KG1 (cell line): ENCODE results near the gene NRXN3.

Experiments
- DNase-seq: peaks from one replicate; lab custom pipeline; 2025; lab: John Stamatoyannopoulos, UW

Gene NRXN3

DNA sequence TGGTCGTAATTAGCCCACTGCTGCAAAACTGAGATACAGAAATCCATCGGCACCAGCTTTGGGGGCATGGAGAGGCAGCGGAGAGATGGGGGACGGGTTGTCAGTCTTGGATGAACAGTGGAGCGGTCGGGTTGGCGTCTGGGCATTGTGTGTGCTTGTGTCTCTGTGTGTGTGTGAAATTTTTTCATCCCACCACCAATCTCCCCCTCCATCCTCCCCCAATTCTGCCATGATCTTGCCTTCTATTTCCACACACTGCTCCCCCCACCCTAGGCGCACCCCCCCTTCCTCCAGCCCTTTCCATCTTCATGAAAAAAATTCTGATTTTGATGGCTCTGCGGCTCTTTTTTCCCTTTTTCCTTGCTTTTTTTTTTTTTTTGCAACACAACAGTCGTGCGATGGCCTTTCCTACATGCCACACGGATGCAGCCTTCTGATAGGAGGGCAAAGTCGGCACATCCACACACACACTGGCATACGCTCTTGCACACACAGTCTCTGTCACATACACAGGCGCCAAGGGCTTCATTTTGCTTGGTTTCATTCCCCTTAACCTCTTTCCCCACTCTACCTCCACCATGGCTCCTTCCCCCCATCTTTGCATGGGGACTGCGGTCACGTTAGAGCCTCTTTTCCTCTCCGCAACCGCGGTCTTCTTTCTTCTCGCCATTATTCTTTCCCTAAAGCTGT, 3.3 kb downstream of the NRXN3 start:
- DNase-seq, result no peak

DNA sequence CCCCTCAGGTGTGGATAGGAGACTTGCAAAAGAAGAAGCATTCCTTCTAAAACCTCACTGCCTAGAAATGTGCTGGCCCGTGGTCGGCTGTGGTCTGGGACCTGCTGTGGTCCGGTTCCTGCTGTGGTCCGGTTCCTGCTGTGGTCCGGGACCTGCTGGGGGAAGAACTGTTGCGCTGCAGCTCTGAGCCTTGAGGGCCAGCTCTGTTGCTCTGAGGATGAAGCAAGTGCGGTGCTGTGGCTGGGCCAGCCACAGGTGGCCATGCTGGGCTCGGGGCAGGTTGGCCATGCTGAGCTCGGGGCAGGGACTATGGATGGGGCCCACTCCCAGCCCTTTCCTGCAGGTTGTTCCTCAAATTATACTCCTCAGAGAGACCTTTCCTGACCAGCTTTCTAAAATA, 5.2 kb downstream of the NRXN3 start:
- no peak for DNase-seq

DNA sequence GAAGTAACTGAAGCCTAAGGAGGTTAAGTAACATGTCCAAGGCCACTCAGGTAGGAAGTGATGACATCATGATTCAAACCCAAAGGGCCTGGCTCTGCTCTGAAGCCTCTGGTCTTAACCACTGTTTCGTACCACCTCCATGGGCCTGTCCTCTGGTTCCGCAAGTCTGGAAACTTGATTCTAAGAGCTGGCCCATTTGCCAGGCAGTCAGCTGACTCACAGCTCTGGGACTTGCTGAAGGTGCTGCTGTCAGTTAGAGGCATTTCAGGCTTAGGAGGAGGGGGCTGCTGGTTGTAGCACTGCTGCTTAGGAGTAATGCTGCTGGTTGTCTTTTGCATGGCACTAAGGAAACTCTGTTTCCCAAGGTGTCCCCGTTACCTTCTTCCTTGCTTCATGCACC, 7.9 kb downstream of the NRXN3 start:
- no peak for DNase-seq

DNA sequence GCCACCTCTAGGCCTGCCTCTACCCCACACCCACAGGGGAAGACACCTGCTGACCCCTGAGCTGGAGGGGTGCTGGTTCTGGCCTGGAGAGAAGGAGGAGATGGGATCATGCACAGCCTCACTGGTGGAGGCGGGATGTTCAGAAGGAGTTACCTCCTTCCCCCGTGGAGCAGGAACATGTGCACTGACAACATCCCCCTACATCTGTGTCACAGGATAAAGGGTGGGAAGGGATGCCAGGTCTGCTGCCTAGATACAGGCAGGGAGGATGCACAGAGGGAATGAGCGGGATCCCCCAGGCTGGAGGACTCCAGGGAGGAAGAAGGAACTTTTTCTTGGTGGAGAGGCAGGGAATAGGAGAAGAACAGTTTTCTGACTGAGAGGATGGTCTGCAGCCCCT, 8.8 kb downstream of the NRXN3 start:
- DNase-seq, result no peak

DNA sequence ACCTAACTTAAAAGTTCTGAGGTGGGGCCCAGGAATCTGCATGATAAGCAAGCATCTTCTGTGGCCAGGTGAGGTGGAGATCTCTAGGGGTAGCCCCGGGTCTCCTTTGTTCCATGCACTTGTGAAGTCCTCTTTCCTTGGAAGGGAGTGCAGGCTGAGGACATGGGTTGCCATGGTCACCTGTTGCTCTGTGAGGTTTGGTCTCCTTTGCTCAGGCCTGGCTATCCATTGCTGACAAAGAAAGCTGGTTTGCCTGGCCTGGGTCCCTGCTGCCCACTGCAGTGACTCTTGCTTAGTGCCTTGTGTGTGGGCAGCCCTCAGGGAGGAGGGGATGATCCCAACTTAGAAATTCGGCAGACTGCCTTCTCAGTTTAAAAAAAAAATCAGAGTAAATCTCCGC, 11.1 kb downstream of the NRXN3 start:
- DNase-seq, result no peak

DNA sequence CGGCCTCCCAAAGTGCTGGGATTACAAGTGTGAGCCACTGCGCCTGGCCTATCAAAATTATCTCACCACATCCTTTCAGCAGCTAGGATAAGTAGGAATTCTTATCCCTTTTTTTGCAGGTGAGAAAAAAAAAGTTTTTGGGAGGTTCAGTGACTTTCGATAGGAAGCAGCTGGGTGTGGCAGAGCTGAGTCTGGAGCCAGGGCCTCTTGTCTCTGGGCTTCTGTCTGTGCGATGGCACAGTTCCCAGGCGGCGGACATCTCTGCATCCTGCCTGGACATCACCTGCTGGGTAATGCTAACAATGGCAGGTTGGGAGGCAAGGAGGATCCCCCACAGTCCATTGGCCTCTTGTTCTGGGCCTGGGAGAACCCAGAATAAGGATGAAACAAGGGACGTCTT, 12.5 kb downstream of the NRXN3 start:
- no peak for DNase-seq

DNA sequence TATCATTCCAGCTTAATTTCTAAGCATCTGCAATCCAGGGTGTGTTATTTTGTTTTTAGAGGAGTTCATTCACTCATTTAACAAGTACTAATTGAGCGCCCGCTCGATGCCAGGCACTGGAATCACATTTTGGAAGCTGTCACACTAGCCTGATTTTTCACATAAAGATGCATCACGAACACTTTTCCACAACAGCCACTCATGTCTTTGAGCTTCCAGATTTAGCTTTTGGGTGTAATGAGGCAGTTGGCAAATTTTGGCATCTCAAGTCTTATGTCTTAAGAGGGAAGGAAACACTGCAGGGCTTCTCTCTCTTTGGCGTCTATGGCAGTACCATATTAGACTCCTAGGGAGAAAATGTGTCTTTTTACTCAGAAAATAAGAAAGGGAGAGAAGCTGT, 14.0 kb downstream of the NRXN3 start:
- DNase-seq, result no peak

DNA sequence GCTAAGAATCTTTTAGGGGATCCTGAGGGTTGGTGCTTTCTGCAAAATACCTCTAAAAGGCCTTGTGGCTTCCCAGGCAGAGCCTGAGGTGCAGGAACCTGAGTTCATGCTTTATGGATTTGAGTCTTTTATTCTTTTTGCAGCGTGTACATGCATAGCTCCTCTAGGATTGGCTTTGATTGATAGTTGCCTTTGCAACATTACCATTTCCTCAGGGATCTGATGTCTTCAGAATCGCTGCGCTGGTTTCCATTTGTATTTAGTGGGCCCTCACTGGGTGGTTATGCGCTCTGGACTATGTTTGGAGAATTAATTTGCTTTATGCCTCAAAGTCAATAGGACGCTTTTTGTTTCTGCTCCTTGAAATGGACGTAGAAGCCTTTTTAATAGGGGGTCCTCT, 16.1 kb downstream of the NRXN3 start:
- DNase-seq, result no peak

DNA sequence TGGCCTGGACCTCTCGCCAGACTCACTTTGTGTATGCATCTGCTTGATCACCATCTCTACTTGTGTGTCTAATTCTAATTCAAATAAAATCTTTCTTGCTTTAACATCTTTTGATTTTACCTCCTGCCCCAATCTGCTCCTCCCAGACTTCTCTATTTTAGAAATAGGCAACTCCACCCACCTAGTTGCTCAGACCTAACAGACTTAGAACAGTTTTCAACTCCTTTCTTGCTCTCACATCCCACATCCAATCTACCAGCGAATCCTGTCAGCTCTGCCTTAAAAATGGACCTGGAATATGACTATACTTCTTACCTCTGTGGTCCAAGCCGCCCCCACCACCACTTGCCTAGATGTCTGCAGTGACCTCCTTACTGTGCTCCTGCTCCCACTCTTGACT, 18.7 kb downstream of the NRXN3 start:
- no peak for DNase-seq

DNA sequence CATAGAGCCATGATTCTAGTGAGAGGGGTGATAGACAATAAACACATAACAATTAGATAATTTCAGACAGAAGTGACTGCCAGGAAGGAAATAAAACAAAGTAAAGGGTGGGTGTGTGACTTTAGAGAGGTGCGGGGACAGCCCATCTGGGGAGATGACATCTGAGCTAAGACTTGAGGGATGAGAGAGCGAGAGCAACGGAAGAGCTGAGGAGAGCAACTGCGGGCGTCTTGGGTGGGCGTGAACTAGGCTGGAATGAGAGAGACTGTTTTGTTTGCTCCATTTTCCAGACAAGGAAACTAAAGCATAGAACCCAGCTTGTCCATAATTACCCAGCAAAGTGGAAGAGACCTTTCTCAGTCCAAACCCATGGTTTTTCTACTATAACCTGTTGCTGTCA, 25.3 kb downstream of the NRXN3 start:
- no peak for DNase-seq

DNA sequence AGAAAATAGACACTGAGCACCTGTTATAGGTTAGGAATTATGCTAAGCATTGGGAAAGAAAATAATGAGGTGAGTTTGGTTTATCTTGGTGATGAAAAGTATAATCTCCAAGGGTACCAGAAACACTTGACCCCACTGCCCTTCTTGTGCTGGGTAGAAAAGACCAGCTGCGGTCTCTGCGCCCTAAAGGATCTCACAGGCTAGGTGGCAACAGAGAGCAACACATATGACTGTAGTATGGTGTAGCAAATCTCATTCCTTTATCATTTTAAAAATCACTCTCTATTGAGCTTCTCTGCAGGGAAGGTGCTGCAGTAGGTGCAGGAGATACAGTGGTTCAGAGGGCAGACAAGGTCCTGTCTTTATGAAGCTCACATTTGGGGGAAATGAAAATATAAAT, 26.1 kb downstream of the NRXN3 start:
- DNase-seq, result no peak

DNA sequence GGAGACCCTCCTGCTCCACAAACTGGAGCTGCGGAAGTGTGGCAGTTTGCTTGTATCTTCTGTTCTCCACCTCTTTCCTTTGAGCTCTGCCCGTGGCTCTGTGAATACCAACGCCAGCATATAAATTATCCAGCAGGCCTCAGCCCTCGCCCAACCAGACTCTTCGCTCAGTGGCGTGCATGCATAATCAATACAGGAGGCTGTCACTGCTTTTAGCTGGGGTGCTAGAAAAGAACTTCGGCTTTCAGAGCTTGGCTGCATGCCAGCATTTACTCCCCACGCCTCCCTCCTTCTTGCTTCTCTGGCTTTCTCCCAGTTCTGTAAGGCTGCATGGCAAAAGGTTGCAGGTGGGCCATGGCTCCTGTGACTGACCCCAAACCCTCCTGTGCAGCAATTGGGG, 26.9 kb downstream of the NRXN3 start:
- DNase-seq, result no peak

DNA sequence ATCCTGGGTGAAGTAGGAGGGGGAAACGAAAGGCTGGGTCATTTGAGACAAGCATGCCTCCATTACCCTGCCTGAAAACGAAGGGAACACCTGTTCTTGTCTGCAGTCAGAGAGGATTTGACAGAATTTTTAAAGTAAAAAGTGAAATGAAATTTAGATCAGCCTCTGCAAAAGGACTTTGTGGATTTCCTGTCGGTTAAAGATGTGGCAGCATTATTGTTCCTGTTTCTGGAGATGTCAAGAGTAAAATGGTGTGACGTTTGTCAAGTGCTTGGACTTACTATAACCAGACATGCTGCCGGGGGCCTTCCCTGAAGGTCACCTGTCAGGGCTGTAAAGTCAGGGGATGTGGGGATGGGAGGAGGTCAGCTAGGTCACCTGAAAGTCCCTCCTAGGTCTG, 32.0 kb downstream of the NRXN3 start:
- peak; percentile 14 for DNase-seq

DNA sequence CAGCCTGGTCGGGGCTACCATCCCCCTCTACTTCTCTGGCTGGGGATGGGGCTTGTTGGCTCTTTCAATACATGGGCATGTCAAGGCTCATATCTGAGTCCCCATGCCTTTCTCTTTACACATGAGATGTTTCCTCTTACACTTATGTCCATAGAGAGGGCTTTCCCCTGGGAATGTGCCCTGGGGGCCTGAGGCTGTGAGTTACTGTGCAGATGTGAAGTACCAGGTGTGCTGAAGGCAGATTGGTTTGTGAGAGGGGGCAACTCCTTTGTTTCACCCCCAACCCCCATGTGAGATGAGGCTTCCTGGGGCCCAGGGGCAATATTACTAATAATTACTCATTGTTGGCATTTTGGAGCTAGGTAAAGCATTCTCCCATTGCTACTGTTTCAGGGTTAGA, 32.8 kb downstream of the NRXN3 start:
- DNase-seq, result no peak

DNA sequence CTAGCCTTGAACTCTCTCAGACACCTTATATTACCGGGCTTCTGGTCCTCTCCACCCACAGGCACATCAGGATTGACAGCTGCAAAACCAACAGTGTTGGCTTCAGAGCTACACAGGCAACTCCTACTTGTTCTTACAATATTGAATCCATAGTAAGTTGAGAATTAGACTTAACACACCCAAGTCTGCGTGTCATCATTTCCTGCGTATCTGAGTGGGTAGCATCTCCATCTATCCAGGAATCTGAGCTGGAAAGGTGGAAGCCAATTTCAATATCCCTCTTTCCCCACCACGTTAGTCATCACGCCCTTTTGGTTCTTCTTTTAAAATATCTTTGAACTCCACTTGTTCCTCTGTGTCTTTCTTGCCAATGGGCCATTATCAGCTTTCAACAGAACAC, 37.2 kb downstream of the NRXN3 start:
- DNase-seq, result no peak

DNA sequence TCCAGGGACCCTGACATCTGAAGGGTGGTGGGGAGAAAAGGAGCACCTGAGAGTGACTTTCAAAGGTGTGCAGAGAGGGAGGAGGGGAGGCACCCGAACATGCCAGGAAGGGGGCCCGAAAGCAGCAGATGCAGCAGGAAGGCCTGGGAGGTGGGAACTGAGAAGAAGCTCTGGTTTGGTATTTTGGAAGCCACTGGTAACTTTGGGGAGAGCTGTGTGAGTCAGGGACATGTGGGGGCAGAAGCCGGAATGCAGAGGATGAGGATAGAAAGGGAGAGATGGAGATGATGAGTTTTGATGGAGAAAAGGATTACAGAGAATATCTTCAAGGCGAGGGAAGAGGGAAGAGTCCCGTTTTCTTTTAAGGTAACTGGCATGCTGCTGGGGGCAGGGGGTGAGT, 50.1 kb downstream of the NRXN3 start:
- DNase-seq, result no peak

DNA sequence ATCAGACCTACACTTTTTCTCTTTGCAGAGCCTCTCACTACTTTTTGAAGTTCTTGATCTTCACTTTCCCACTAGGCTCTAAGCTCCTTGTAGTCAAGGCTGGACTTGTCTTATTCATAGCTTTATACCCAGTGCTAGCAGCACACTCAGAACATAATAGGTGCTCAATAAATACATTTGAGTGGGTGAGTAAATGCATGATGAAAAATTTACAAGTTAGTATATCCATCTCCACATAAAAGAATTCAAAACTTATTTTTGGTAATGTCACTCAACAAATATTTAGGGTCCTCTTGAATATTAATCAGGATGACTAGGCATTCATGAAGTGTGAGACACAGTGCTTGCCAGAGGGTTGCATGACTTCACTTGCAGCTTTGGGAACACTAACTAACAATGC, 52.6 kb downstream of the NRXN3 start:
- DNase-seq, result no peak

DNA sequence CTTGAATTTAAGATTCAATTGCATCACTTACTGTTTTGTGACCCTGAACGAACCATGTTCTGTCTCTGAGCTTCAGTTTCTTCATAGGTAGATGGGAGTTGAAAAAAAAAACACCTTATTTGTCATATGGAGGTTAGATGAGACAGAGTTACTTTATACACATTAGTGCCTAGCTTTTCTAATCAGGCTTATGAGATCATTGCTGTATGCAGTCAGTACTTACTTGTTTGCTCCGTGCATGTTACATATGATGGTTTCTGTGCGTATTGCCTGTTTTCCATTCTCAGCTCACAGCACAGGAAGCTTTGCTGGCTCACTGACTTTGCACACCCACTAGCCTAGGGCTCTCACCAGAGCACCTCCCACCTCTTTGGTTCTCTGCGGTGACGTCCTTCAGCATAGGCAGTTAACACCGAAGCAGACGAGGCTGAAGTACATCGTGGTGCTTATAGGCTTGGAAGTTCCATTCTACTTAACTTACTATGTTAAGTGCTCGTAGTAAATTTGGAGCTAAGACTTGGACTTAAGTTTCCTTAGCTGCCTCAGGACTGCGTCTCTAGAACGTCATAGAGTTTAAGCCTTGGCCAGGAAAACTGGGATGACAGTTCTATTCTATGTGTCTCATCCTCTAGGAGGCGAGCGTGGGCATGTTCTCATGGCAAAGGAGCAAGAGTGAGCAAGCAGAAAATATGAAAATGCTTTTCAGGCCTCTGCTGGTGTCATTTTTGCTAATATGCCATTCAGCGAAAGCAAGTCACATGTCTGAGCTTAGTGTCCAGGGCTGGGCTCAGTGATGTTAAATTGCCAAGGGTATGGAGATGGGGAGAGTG, 57.3 kb downstream of the NRXN3 start:
- DNase-seq, result no peak

DNA sequence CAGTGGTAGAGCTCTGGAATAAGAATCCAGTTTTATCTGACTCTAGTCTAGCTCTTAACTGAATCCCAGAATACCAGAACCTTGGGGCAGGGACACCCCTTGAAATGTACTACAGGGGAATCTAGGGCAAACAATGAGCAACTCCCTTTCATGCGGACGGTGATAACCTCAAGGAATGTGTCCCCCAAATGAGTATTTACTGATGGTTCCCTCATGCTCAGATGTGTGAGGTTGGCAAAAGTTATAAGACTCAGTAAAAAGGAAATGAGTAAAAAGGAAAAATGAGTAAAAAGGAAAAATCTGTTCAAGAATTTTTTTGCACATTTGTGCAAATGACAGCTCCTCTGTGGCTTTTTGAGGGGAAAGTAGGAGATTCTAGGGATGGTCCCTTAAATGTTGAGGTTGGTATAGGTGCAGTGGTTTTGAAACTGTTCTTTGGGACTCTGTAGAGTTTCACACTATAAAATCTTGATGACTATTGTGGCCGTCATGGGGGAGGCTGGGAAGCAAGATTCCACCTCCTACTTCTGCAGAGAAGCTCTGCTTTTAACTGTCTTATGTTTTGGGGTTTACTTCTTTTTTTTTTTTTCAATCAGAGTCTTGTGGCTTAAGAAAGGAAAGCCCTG, 58.6 kb downstream of the NRXN3 start:
- no peak for DNase-seq

DNA sequence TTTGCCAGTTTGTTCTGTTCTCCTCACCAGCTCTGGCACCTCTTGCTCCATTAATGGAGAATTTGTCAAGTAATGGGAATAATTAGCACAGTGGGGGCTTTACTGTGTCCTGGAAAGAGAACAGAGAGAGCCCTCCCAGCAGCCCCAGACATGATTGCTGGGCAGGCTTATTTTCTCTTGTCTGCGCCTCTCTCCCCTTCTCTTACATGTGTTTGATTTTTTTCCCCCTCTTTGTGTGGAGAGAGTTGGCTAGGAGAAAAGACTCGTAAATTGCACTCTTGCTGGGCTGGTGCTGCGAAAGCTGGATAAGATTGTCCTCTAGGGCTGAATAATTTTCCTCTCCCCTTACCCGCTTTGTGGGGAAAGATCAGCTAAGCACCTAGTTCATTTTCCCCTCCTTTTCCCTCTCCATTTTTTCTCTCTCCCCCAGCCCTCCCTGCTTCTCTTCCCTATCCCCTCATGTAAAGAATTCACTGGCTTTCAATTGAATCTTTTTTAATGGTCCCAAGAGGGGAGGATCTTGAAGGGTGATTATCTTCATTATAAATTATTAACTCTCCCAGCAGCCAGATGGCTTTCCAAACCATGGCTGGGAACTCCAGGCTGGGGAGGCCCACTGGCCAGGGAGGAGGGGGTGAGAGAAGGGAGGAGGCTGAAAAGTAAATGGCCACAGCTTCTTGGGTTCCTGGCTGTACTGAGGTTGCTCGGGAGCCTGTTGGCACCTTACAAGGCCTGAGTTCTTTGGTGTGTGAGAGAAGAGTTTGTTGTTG, 62.2 kb downstream of the NRXN3 start:
- no peak for DNase-seq

DNA sequence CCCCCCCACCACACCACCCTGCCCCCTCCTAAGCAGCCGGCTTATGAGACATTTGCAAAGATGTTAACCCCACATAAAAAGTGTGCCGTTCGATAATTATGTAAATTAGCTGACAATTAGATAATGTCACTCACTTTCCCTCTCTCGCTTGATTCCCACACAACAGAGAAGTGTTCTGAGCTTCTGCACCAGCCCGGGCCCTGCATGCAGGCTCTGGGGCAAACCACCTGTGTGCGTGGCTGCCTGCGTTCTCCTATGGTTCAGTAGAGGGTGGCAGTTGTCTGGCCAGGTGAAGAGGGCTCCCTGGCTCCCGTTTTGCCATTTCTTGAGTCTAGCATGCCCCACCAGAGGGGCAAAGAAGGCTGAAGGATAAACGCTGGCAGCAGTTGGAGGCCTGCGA, 68.0 kb downstream of the NRXN3 start:
- DNase-seq, result no peak

DNA sequence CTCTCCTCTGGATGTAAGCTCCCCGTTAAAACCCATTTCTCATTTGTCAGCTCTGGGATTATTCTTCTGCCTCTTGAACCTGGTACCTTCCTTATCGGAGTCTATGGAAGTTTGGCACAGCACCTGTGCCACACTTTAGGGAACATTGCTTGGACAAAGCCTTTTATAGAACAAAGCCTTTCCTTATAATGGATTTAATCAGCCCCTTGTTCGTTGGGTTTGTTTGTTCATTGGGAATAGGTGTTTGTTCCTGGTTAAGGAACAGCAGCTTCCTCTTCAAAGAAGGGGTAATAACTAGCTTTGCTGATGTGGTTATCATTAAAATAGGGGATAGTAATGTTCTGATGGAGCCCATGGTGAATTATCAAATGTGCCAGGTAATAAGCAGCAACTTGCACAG, 70.4 kb downstream of the NRXN3 start:
- no peak for DNase-seq

DNA sequence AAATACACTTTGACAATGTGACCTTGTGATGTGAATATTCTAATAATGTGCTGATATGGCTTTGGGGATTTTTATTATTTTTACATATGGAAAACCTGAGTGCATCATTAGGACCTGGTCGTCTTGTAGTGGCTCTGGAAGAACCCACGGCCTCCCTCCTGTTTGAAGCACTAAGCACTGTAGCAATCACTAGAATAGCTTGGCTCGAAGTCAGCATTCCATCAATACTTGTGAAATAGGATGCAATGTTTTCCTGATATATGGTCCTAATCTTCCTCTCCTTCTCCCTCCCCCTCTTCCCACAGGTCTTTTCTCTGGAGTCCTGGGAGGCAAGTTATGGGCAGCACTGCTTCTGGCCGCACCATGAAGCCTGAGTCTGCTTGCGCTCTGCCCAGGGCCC, 71.9 kb downstream of the NRXN3 start:
- no peak for DNase-seq
